ENCODE measurements around the gene DNAJC28. TPM values are rescaled to one million over a fixed set of nuclear protein-coding genes. Genes with fewer than 3 reads are reported as not detected.

DNAJC28 gene
- total and polyA plus RNA-seq, 9 of the 15 experiments (the other 6 are each of a cell fraction or from before 2014, with no cell fraction given) = 0.68 to 2.5 (median 1.1) TPM

- TF ChIP-seq, protein P1, sequence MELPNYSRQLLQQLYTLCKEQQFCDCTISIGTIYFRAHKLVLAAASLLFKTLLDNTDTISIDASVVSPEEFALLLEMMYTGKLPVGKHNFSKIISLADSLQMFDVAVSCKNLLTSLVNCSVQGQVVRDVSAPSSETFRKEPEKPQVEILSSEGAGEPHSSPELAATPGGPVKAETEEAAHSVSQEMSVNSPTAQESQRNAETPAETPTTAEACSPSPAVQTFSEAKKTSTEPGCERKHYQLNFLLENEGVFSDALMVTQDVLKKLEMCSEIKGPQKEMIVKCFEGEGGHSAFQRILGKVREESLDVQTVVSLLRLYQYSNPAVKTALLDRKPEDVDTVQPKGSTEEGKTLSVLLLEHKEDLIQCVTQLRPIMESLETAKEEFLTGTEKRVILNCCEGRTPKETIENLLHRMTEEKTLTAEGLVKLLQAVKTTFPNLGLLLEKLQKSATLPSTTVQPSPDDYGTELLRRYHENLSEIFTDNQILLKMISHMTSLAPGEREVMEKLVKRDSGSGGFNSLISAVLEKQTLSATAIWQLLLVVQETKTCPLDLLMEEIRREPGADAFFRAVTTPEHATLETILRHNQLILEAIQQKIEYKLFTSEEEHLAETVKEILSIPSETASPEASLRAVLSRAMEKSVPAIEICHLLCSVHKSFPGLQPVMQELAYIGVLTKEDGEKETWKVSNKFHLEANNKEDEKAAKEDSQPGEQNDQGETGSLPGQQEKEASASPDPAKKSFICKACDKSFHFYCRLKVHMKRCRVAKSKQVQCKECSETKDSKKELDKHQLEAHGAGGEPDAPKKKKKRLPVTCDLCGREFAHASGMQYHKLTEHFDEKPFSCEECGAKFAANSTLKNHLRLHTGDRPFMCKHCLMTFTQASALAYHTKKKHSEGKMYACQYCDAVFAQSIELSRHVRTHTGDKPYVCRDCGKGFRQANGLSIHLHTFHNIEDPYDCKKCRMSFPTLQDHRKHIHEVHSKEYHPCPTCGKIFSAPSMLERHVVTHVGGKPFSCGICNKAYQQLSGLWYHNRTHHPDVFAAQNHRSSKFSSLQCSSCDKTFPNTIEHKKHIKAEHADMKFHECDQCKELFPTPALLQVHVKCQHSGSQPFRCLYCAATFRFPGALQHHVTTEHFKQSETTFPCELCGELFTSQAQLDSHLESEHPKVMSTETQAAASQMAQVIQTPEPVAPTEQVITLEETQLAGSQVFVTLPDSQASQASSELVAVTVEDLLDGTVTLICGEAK (IDR thresholded peaks at IDR 0.05) = peak; percentile 54; the same call in 1 of the 2 replicates
- TF ChIP-seq, protein P1 (CRISPR knock-in tag; IDR thresholded peaks at IDR 0.05) = no peak
- TF ChIP-seq SOX6 (IDR thresholded peaks at IDR 0.05) = no peak
- peak; percentile 41 for TF ChIP-seq NFIX (CRISPR knock-in tag; IDR thresholded peaks at IDR 0.05; ENCODE audit: low read depth)
- no peak for TF ChIP-seq ZSCAN29 (IDR thresholded peaks at IDR 0.05)
- no peak for TF ChIP-seq ZNF174 (CRISPR knock-in tag; IDR thresholded peaks at IDR 0.05)
- no peak for TF ChIP-seq BACH1 (tag; IDR thresholded peaks at IDR 0.05)
- TF ChIP-seq ZNF398 (CRISPR knock-in tag; IDR thresholded peaks at IDR 0.05) = no peak
- TF ChIP-seq XRCC5 (IDR thresholded peaks at IDR 0.05; ENCODE audit: low read depth, low read length) = 0 out of 2 replicates have a peak, but pooled peaks have one; percentile 17
- no peak; the same call in 1 of the 2 replicates for TF ChIP-seq TCF3 (CRISPR knock-in tag; IDR thresholded peaks at IDR 0.05)
- TF ChIP-seq NEUROD1 (IDR thresholded peaks at IDR 0.05; ENCODE audit: borderline replicate concordance, low read depth, low read length, partially characterized antibody) = no peak
- TF ChIP-seq POLR2AphosphoS5 (IDR thresholded peaks at IDR 0.05; ENCODE audit: control insufficient read depth, insufficient read depth, low read depth, low read length) = 0 out of 2 replicates have a peak, but pooled peaks have one; percentile 67
Measured at GRCh38 chr21:33491373-33492102, at the start of gene DNAJC28 (continued).

All from K562 (cell line).